ENCODE data around the gene STK39. TPM values are rescaled to one million over a fixed set of nuclear protein-coding genes. Genes with fewer than 3 reads are reported as not detected.
"Not testable (repeated sequence)": the region's sequence is repeated elsewhere in the genome, so short reads cannot be mapped to it uniquely, and the experiment has no call there.

The STK39 gene
- total RNA-seq: 10 to 100 TPM; 26.5 to 27.7 TPM

DNA sequence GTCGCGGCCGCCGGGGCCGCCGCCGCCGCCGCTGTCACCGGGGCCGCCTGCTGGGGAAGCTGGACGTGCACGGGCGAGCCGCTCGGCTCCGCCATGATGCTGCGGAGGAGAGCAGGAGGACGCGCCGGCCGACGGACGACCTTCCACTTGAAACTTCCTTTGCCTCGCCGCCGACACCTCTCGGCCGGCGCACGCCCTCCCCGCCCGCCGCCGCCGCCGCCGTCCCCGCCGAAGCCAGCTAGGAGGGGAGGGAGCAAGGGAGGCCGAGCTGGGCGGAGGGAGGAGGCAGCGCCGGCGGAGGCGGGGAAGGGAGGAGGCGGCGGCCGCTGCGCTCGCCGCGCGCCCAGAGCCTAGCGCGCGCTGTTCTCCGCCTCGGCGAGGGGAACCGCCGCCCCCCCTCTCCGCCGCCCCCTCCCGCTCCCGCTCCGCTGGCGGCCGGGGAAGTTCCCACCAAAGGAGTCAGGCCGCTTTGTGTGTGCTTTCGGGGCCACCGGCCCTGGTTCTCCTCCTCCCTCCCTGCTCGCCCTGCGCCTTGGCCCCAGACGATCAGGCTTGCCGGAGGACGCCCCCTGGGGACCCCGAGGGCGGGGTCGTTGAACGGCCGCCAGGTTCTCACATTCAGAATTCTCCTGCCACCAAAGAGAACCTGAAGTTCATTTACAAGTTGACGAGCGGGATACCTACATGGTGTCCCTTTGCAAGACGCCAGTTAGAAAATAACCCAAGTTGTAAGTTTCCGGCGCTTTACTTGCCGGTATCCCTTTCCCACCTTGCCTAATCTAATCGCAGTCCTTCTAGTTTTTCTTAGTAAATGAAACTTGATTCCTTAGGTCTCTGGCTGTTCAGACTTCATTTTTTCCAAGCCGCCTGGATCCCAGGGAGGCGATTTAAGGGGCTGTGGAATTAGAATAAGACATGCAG is at the start of gene STK39:
STK39 (minus strand) TSS at position 255 of the 921 bp plus-strand sequence; CDS start at position 95, 160 bp downstream.
- ChIA-PET CTCF (interaction anchor here (1.0 kb wide), 1 partner anchor 69 kb away, joined by 3 read pairs; no protein-coding TSS in a partner anchor), POLR2A (interaction anchor here (0.8 kb wide), 2 partner anchors 16 to 53 kb away, joined by 5 read pairs; no protein-coding TSS in a partner anchor)

DNA sequence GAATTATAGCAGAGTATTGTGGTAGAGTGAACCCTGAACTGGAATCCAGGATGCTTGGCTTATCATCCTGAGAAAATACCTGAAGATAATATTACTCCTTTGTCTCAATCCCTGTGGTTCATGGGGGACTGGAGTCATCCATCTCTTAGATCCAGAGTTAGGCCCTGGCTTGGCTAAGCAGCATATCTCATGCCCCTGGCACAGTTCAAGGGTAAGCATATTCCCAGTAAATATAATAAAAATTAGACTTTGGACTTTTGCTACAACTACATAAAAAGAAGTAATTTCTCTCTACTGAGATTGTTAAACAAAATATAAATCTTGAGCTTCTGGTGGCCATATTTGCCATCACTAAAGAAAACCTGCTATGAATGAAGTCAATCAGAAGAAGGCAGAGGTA is 47.7 kb upstream of the STK39 start:
- ChIA-PET CTCF (interaction anchor here (0.7 kb wide), 1 partner anchor 45 kb away, joined by 4 read pairs; no protein-coding TSS in a partner anchor), POLR2A (no interaction called here)

DNA sequence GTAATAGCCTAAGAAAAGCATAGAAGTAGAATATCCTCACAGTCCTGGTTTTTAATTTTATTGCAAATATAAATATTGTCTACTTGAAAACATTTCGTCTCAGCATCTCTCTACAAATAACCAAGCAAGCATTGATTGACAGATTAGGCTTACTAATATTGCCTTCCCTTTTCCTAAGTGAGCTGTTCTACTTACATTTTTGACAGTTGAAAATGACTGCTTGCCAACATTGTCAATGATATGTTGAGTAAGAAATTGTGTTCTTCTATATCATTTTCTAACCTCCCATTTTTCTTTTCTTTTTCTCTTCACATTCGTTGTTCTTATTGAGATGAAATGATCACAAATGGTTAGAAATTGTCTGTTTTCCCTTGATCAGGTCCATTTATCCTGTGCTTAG is 47.0 kb upstream of the STK39 start:
- ChIA-PET CTCF (no interaction called here), POLR2A (no interaction called here)

DNA sequence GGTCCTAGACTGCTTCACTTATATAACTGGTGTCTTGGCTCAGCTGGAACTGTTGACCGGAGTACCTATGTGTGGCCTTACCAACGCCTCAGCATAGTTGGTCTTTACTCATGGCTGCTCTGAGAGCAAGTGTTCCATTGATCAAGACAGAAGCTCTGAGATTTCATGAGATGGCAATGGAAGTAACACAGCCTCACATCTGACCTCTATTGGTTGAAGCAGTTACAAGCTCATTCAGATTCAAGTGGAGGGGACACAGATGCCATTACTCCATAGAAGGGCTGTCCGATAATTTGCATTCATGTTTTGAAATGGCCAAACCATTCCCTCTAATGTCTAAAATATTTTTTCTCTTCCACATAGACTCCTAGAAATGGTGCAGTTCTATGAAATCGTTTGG is 46.4 kb upstream of the STK39 start:
- ChIA-PET CTCF (no interaction called here), POLR2A (no interaction called here)

DNA sequence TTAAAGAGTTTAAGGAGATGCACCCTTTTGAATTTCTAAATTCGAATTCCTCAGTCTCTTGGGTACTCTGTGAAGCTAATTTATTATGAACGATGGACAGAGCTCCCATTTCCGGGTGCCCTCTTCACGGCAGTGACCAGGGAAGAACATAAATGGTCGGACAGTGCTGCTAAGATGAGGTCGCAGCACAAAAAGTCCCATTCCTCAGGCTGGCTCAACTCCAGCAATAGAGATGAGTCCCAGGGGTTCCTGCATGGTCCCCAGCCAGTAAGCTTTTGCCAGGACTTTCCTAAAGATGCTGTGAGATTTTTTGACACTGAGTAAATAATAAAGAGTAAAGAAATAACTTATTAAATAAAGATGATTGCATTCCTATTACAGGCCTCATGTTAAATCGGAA is 43.0 kb upstream of the STK39 start:
- POLR2A ChIA-PET: no interaction called here
- CTCF ChIA-PET: no interaction called here

DNA sequence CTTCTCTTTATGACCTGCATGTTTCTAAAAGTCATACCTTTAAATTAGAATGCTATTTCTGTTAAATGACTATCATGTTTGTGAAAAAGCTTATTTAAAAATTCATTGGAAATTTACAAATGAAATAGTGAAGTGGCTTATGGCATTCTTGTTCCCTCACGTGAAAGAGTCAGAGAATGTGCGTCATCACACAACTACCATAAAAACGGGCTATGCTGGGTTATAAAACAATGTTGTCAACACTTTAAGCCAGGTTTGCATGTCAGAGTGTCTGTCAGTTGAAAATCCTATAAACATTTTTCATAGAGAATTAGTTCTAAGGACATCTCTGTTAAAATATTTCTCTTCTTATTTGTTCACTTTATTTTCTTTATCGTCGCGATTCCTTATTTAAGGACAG is 42.5 kb upstream of the STK39 start:
- CTCF ChIA-PET: no interaction called here
- POLR2A ChIA-PET: no interaction called here

DNA sequence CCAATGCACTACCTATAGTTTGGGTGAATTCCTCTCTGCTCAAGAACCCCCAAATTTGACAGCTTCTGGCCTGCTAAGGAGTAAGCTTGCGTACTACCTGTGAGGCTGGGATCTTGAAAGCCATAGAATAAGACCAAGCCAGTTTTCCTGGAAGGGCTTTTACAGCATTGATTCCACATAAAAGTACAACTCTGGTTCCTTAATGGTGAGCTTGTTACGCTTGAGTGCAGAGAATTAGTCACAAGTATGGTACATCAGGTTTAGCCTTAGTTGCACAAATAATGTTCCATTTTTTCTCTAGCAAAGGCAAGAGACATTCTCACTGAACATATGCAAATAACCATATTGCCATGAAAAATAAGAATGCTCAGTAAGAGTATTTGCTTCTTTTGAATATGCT is 39.1 kb upstream of the STK39 start:
- ChIA-PET CTCF (no interaction called here), POLR2A (no interaction called here)

DNA sequence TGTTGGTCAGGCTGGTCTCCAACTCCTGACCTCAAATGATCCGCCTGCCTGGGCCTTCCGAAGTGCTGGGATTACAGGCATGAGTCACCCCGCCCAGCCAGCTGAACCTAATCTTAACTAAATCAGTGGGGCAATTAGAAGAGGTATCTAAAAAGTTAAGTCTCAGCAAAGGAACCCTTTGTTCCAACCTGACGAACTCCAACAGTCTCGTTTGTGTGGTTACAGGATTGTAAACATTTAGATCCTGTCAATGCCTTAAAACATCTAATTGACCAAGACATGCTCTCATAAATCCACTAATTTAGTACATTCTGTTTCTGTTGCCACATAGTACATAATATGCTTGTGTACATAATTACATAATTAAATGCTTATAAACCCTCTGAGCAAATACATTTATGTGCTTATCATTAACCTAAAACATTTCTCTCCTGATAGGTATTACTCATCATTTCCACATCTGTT is 31.1 kb upstream of the STK39 start:
- ChIA-PET POLR2A (no interaction called here), CTCF (no interaction called here)

DNA sequence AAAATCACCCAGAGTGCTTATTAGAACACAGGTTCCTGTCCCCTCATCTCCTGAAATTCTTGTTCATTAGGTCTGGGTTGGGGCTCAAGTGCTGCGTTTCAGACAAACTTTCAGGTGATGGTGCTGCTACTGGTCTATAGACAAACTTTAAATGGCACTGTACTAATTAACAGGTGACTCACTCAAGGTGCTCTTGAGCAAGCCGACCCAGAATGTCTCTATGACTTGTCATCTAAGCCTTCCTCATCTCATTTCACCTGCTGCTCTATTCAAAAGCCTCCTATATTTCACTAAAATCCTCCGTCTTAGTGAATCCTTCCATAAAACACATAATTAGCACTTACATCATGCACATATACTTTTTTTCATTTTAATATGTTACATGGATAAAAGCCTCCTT is 29.9 kb upstream of the STK39 start:
- ChIA-PET CTCF (no interaction called here), POLR2A (no interaction called here)

DNA sequence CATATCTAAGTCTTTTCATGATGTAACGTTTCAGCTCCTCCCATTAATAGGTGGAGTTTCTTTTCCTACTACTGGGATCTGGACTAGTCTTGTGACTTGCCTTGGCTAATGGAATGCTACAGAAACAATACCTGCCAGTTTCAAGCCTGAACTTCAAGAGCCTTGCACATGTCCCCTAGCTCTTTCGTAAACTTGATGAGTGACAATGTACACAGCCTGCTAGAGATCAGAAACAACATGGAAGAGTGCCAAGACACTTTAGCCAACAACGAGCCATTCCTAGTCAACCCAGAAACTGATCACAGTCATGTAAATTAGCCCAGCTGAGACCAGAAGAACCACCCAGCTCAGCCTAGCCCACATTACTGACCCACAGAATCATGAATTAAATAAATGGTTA is 24.8 kb upstream of the STK39 start:
- ChIA-PET POLR2A (no interaction called here), CTCF (no interaction called here)

DNA sequence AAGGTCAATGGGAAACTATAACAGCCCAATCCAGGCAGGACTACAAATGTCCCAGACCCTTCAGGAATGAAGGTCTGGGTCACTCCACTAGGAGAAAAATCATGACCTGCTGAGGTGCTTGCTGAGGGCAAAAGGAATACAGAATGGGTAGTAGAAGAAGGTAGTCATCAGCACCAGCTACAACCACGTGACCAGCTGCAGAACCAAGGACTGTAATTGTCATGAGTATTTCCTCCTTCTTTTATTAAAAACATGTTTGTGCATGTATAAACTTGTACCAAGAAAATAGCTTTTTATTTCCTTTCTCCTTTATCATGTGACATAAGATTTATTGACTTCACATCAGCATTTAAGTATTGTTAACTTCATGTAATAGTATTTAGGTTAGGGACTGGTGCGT is 15.5 kb upstream of the STK39 start:
- POLR2A ChIA-PET, CTCF ChIA-PET: not testable (repeated sequence)

DNA sequence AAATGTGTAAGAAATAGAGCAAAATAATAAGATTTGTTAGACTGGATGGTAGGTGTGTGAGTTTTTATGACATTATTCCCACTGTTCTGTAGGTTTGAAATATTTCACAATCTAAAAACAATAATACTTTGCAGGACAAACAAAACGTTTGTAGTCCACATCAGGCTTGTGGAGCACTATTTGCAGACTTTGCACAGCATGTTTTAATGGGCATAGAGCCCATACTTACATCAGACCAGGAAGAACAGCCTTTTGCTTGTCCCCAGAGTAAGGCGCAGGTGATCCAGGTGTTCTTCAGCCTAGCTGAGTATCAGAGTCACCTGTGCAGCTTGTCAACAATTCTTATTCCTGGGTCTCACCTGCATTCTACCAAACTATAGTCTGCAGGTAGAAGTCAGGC is 9.1 kb upstream of the STK39 start:
- POLR2A ChIA-PET: no interaction called here

DNA sequence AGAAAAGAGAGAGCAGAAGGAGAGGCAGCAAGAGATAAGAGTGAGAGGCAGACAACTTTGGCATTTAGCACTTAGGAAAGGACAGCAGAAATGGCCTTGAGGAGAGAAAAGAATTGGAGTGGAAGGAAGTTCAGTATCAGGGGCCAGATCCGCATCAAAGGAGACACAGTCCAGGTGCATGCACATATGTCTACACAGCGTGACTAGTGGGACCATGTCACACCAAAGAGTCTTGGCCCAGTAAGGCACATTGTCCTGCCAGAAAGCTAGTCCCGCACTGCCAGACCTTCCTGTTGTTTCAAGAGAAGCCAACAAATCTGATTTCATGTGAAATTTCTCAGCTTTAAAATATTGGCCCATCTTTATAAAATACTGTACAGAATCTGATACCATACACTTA is 8.5 kb upstream of the STK39 start:
- ChIA-PET CTCF (interaction anchor here (0.6 kb wide), 1 partner anchor 61 kb away, joined by 3 read pairs; no protein-coding TSS in a partner anchor), POLR2A (no interaction called here)

More for the DNA sequence above, 9.1 kb upstream of the STK39 start:
- CTCF ChIA-PET: interaction anchor here (0.6 kb wide), 1 partner anchor 61 kb away, joined by 3 read pairs; no protein-coding TSS in a partner anchor

DNA sequence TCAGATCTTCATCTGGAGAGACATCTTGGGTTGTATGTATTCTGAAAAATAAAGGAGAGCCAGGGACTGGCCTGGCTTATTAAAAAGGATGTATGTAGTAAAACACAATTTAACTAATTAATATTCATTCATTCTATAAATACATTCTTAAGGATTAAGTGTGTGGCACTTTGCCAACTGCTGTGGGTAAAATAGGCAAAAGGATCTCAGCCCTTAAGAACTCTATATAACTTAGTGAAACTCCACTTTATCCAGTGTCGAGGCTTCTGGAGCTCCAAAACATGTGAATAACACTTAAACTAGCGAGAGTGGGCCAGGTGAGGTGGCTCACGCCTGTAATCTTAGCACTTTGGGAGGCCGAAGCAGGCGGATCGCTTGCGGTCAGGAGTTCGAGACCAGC is 7.7 kb upstream of the STK39 start:
- ChIA-PET POLR2A (no interaction called here), CTCF (no interaction called here)

DNA sequence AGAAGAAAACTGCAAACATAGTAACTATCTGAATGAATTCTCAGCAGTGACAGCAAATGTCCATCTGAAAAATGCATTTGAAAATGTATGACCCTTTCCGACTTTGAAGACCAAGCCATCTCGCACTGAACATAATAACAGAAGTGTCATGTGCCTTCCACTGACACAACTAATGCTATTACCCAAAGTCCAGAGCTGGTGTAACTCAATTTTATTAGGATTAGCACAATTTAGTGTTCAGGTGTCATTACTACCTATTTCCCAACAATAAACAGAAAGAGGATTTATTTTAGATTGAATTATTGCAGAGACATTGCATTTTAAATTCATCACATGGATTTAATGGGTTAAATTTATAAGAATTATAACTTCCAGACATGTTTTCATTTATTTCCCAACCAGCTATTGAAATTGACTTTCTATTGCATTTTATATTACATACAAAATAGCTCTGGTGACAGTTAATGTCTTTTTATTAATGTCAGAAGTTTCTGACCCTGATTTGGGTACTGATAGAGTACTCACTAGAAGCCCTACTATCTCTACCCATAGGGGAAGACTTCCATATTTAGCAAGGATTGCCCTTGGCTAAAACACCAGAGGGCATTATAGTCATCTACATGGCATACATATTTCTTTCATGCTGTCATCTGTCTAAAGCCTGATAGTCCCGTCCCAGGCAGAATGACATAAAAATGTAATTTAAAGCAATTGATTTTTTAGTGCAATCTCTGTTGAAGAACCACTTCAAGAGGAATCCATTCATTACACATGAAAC is 7.0 kb upstream of the STK39 start:
- POLR2A ChIA-PET: no interaction called here
- CTCF ChIA-PET: no interaction called here

DNA sequence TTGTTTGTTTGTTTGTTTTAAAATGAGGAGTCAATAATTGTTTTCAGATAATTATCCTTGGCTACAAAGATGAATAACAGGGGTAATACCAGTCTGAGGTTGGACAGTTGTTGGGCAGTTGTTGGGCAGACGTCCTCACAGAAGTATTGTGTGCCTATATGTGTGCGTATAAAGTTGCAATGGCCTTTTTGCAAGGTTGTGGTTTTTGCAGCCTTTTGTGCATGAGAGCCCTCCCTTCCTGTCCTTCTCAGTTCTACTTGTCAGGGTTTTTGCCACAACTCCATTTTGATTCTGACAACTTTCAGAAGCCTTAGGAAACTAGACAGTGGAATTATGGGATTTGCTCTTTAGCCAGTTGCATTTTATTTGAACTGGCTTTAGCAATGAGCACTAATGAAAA is 6.0 kb upstream of the STK39 start:
- POLR2A ChIA-PET: no interaction called here
- CTCF ChIA-PET: no interaction called here

DNA sequence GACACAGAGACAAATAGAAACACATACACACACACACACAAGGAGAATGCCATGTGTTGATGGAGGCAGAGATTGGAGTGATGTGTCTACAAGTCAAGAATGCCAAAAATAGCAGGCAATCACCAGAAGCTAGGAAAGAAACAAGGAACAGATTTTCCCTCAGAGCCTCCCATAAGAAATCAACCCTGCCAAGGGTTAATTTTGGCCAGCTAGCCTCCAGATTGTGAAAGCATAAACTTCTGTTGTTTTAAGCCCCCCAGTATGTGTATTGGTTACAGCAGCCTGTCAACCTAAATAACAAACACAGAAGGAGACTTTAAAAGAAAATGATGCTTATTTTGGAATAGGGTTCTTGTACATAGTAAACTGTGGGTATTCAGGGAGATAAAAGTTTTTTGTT is 5.6 kb upstream of the STK39 start:
- ChIA-PET POLR2A (no interaction called here), CTCF (no interaction called here)

DNA sequence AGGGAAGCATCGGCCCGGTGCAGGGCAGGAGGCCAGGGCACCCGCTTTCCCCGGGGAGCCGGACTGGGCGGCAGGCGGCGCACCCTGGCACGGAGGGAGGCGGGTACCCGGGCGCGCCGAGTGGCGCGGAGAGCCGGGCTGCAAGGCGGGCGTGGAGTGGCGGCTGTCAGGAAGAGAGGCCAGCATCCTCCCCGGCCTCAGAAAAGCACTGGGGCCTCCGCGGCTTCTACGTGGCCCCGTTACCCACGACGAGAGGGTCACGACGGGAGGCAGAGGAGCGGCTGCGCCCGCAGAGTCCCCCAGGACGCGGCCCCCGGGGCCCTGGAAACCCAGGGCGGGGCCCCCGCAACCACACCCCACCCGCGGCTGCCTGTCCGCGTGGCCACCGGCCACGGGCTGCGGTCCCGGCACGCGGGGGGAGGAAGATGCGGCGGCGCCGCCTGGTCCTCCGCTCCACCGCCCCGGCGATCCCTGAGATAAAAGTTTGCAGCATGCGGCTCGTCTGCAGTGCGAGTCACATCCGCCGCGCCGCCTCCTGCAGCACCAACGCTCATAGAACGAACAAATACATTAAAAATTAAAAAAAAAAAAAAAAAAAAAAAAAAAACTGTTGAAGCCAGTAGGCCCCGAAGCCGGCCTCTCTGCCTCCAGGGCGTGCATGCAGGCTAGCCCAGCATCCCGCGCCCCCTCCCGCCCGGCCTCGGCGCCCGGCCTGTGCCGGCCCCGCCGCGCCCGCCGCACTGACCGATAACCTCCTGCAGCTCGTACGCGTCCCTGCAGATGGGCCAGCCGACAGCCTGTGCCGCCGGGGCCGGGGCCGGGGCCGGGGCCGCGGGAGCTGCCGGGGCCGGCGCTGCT is 683 bp downstream of the STK39 start:
- POLR2A ChIA-PET: interaction anchor here (0.8 to 1.8 kb wide), 3 partner anchors 15 to 52 kb away, joined by 5 to 9 read pairs (median 5); no protein-coding TSS in a partner anchor
- CTCF ChIA-PET: interaction anchor here (1.0 kb wide), 1 partner anchor 68 kb away, joined by 3 read pairs; no protein-coding TSS in a partner anchor

DNA sequence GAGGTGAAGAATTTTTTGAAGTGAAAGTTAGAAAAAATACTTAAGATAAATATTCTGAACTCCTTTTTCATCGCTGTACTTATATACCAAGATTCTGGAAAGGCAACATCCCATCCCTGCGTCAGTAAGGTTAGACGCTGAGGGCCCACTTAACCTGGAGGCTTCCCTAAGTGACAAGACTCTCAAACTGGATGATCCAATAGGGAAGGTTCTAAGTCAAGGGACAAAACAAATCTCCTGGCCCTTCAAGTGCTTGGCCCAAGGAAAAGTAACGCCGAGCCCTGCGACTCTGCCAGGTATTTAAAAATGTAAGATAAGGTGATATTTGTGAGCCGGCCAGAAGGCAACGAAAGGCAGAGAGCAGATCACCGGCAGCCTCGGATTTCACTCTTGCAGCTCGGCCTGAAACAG is 1.3 kb downstream of the STK39 start:
- CTCF ChIA-PET: no interaction called here
- POLR2A ChIA-PET: interaction anchor here (1.8 kb wide), 1 partner anchor 35 kb away, joined by 9 read pairs; no protein-coding TSS in a partner anchor
